ENCODE data around the gene LRP4. TPM values are rescaled to one million over a fixed set of nuclear protein-coding genes. Genes with fewer than 3 reads are reported as not detected.

The LRP4 gene
- total and polyA plus RNA-seq, 2 of the 13 experiments (the other 11 are each of a cell fraction or from before 2014, with no cell fraction given), result 4.7 to 13.3 TPM

DNA sequence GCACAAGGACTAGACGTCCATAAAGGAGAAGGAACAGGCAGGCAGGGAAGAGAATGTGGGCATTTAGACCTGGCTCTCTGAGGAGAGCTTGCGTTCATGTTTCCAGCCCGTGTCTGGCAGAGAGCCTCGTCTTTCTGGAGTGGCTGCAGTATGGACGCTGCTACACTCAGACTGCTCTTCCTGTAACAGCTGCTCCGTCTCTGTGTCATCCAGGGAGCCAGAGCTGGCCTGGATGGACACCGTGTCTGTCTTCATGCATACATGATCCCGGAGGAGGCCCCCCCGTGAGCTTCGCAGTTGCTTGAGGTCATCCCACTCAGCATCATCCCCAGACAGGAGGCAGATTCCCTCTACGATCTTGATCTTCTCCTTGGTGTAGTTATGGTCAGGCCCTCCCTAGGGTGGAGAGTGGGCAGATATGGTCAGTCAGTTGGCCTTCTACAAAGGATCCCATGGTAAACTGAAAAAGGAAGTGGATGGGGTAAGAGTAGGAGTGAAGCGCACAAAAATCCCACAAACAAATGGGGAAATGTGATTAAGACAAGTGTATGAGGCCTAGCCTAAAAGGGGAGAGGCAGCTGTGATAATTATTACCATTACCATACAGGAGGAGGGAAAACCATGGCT is 59.3 kb downstream of the LRP4 start:
- intact Hi-C loops (cut with micrococcal nuclease; ENCODE audit: unreplicated experiment), result no loop called here
- Histone ChIP-seq H3K9ac (ENCODE audit: insufficient read depth, low read depth, low read length) (no peak overlapping the region), H4K20me1 (ENCODE audit: insufficient read depth, low read length) (no peaks in the 10 kb centered on the region), H3K9me3 (ENCODE audit: low read length) (no peaks in the 10 kb centered on the region), H3K27ac (ENCODE audit: extremely low read length, insufficient read depth, low read length) (no peak overlapping the region), H3K4me1 (ENCODE audit: insufficient read depth, low read length) (peaks cover 20% of the 10 kb centered on the region), H3K27me3 (ENCODE audit: control insufficient read depth in 1 of 2, insufficient read depth in 2 of 2, low read length in 2 of 2) (no peaks in the 10 kb centered on the region), H3K79me2 (ENCODE audit: insufficient read depth, low read length) (no peaks in the 10 kb centered on the region), H2AFZ (ENCODE audit: low read length) (no peak overlapping the region), H3K4me3 (replicated peaks in 1 of 3; ENCODE audit: insufficient read depth in 1 of 3, low read depth in 2 of 3, low read length in 3 of 3) (no peak overlapping the region), H3K36me3 (replicated peaks in 1 of 2; ENCODE audit: control insufficient read depth in 1 of 2, insufficient read depth in 2 of 2, low read length in 2 of 2) (peaks cover 8 to 39% of the 10 kb centered on the region in 2 experiments), H3K4me2 (ENCODE audit: low read depth, low read length) (no peak overlapping the region)
- no peak for ATAC-seq
- ChIA-PET CTCF (ENCODE audit: low intra/inter-chr PET ratio, low total read pairs) (no interaction called here), POLR2A (no interaction called here)
- WGBS (ENCODE audit: low lambda C conversion rate), result 94% methylated on average over 8 of the region's 12 CpGs
- TF ChIP-seq MXD4 (CRISPR knock-in tag; IDR thresholded peaks at IDR 0.05), result no peak
- TF ChIP-seq MATR3 (CRISPR knock-in tag; IDR thresholded peaks at IDR 0.05), result no peak
- TF ChIP-seq MLLT10 (CRISPR knock-in tag; IDR thresholded peaks at IDR 0.05), result no peak
- BruUV-seq (replicated peaks), result no TSS peak
- in situ Hi-C loops (cut with HindIII; ENCODE audit: extremely low pct_ligation_motif_present, low pct_unique_long_range_greater_than_20kb), result no loop called here
- no peak for DNase-seq (ENCODE audit: low spot score)
- no peak for FAIRE-seq

DNA sequence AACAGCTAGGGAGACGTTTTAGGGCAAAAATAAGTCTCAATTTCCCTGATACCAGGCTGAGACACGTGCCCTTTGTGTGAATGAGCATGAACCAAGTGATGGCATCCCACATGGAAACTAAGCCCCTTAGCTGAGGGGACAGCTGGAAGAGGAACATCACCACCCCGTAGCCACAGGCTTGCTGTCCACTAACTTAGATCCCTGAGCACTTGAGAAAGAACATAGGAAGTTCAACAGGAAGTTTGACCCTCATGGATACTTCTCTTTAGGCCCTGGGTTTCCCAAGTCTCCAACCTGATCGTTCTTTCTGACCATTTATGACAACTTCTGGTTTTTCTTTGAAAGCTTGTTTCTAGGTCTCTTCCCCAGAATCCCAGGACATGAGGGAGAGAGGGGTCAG is 60.7 kb downstream of the LRP4 start:
- H3K79me2 ChIP-seq (ENCODE audit: insufficient read depth, low read length), result no peaks in the 10 kb centered on the region
- DNase-seq (ENCODE audit: low spot score), result no peak
- in situ Hi-C loops (cut with HindIII; ENCODE audit: extremely low pct_ligation_motif_present, low pct_unique_long_range_greater_than_20kb) (no loop called here), intact Hi-C loops (cut with micrococcal nuclease; ENCODE audit: unreplicated experiment) (no loop called here)
- POLR2A ChIA-PET, result no interaction called here
- H3K9ac ChIP-seq (ENCODE audit: insufficient read depth, low read depth, low read length), result no peak overlapping the region
- H3K4me2 ChIP-seq (ENCODE audit: low read depth, low read length), result no peak overlapping the region
- no peaks in the 10 kb centered on the region for H4K20me1 ChIP-seq (ENCODE audit: insufficient read depth, low read length)
- H3K36me3 ChIP-seq (replicated peaks in 1 of 2; ENCODE audit: control insufficient read depth in 1 of 2, insufficient read depth in 2 of 2, low read length in 2 of 2), result peaks cover 8 to 28% of the 10 kb centered on the region in 2 experiments
- no peak overlapping the region for H3K27ac ChIP-seq (ENCODE audit: extremely low read length, insufficient read depth, low read length)
- no TSS peak for BruUV-seq (replicated peaks)
- no peaks in the 10 kb centered on the region for H3K27me3 ChIP-seq (ENCODE audit: control insufficient read depth in 1 of 2, insufficient read depth in 2 of 2, low read length in 2 of 2)
- FAIRE-seq, result no peak
- ATAC-seq, result no peak
- 83% methylated on average over 4 of the region's 4 CpGs for WGBS (ENCODE audit: low lambda C conversion rate)
- peaks cover 29% of the 10 kb centered on the region for H3K4me1 ChIP-seq (ENCODE audit: insufficient read depth, low read length)
- CTCF ChIA-PET (ENCODE audit: low intra/inter-chr PET ratio, low total read pairs), result no interaction called here
- no peaks in the 10 kb centered on the region for H3K9me3 ChIP-seq (ENCODE audit: low read length)
- H3K4me3 ChIP-seq (replicated peaks in 1 of 3; ENCODE audit: insufficient read depth in 1 of 3, low read depth in 2 of 3, low read length in 3 of 3), result no peak overlapping the region
- H2AFZ ChIP-seq (ENCODE audit: low read length), result no peak overlapping the region
- no peak for TF ChIP-seq ISX (CRISPR knock-in tag; conservative IDR thresholded peaks at IDR 0.05)
- TF ChIP-seq, protein P1, sequence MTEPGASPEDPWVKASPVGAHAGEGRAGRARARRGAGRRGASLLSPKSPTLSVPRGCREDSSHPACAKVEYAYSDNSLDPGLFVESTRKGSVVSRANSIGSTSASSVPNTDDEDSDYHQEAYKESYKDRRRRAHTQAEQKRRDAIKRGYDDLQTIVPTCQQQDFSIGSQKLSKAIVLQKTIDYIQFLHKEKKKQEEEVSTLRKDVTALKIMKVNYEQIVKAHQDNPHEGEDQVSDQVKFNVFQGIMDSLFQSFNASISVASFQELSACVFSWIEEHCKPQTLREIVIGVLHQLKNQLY (CRISPR knock-in tag; IDR thresholded peaks at IDR 0.05), result no peak

All from HepG2 (cell line).